OCI-LY7 (cell line): ENCODE measurements around the gene RBM17. TPM values are rescaled to one million over a fixed set of nuclear protein-coding genes. Genes with fewer than 3 reads are reported as not detected.

ENCODE experiments used
- BruUV-seq: library from RNA; stranded (reverse); fragments of 400-500 nt; replicated peaks from 2 replicates; lab custom pipeline; 2021; lab: Mats Ljungman, UMichigan
- CTCF ChIA-PET: fragments of 300-600 bp; sonication (Branson Sonifier 250); formaldehyde crosslinking; loops from one replicate; lab custom pipeline; 2022; ENCODE audit warnings: antibody characterized with exemption; ENCODE audit not compliant: unreplicated experiment; lab: Charles Lee
- POLR2A ChIA-PET: fragments of 300-600 bp; sonication (Branson Sonifier 250); formaldehyde crosslinking; loops from one replicate; lab custom pipeline; 2022; ENCODE audit warnings: antibody characterized with exemption; lab: Charles Lee
- DNase-seq: peaks from one replicate; pipeline ENCODE4 v3.0.0-alpha.2; 2015; ENCODE audit warnings: low spot score
- H2AFZ ChIP-seq: fragments of 200-600 bp; sonication (generic), shearing (Covaris generic); 2 replicates; pipeline ENCODE4 v1.6.1; 2014; ENCODE audit warnings: mild to moderate bottlenecking, antibody characterized with exemption, low read length, moderate library complexity
- H3K27ac ChIP-seq: fragments of 200-600 bp; sonication (generic); 2 replicates; pipeline ENCODE4 v1.5.1; 2014; ENCODE audit warnings: mixed run types, low read depth, mild to moderate bottlenecking, moderate library complexity, low read length, inconsistent platforms; ENCODE audit not compliant: poor library complexity, severe bottlenecking
- H3K36me3 ChIP-seq: fragments of 200-600 bp; sonication (generic); 2 replicates; pipeline ENCODE4 v1.6.1; 2014; ENCODE audit warnings: mild to moderate bottlenecking, antibody characterized with exemption, low read length, moderate library complexity, mixed read lengths; ENCODE audit not compliant: insufficient read depth
- H3K4me1 ChIP-seq: fragments of 200-600 bp; sonication (generic); 2 replicates; pipeline ENCODE4 v1.5.1; 2014; ENCODE audit warnings: mild to moderate bottlenecking, low read length; ENCODE audit not compliant: insufficient read depth, poor library complexity, severe bottlenecking
- H3K4me2 ChIP-seq: fragments of 200-600 bp; sonication (generic); 2 replicates; pipeline ENCODE4 v1.6.1; 2014; ENCODE audit warnings: mild to moderate bottlenecking, low read length
- H3K4me3 ChIP-seq: fragments of 200-600 bp; sonication (generic); 2 replicates; pipeline ENCODE4 v1.5.1; 2014; ENCODE audit warnings: mild to moderate bottlenecking, low read depth, low read length; ENCODE audit not compliant: poor library complexity, severe bottlenecking
- H3K79me2 ChIP-seq: fragments of 200-600 bp; sonication (generic); 2 replicates; pipeline ENCODE4 v1.6.1; 2016; ENCODE audit warnings: low read depth, mild to moderate bottlenecking, low read length, moderate library complexity, mixed read lengths; ENCODE audit not compliant: insufficient read depth
- H3K9me2 ChIP-seq: fragments of 200-600 bp; sonication (generic); 2 replicates; pipeline ENCODE4 v1.6.1; 2016; ENCODE audit warnings: mild to moderate bottlenecking, low read length, mixed read lengths; ENCODE audit not compliant: insufficient read depth
- H3K9me3 ChIP-seq: fragments of 200-600 bp; sonication (generic); 2 replicates; pipeline ENCODE4 v1.6.1; 2014; ENCODE audit warnings: mild to moderate bottlenecking, mixed run types, low read length, mixed read lengths
- H4K20me1 ChIP-seq: fragments of 200-600 bp; sonication (generic); 2 replicates; pipeline ENCODE4 v1.6.1; 2014; ENCODE audit warnings: mild to moderate bottlenecking, antibody characterized with exemption, low read length, moderate library complexity, mixed read lengths; ENCODE audit not compliant: insufficient read depth
- EZH2phosphoT487 ChIP-seq: fragments of 200-600 bp; sonication (generic); IDR thresholded peaks from 2 replicates; pipeline ENCODE4 v1.6.1; 2018; ENCODE audit warnings: low read depth, borderline replicate concordance, mild to moderate bottlenecking, mixed run types, antibody characterized with exemption, low read length, moderate library complexity, mixed read lengths
- intact Hi-C: fragments of 100-400 bp; cut with micrococcal nuclease; formaldehyde crosslinking; loops from one replicate; pipeline ENCODE4 v1.10.0; 2022; ENCODE audit not compliant: unreplicated experiment
- total RNA-seq, 2 experiments: library from RNA; depleted of rRNA in 1 of 2; stranded (reverse); fragments of >200 nt in 1 of 2; shearing (Covaris generic) in 1 of 2; gene quantifications; 2 replicates each; pipeline ENCODE4 v1.2.3, GENCODE V29; 2014 to 2022
- TF ChIP-seq, protein P1 (sequence below): fragments of 200-600 bp; sonication (generic); conservative IDR thresholded peaks from 2 replicates; pipeline ENCODE4 v1.5.1; 2014; ENCODE audit warnings: mild to moderate bottlenecking, antibody characterized with exemption, low read length, moderate library complexity, mixed read lengths

RBM17 gene
- total RNA-seq, 2 experiments from 2014 or later: 103 to 248 TPM

- intact Hi-C loops: loop anchor here (5.0 to 10.0 kb wide), 2 partner anchors 210 to 468 kb away; no protein-coding TSS in a partner anchor
- Histone ChIP-seq H3K4me1 (peaks cover 93% of the 10 kb centered on the region), H3K4me2 (peak overlapping the region; percentile 81), H3K36me3 (peaks cover 9% of the 10 kb centered on the region; the same call in 1 of the 2 replicates), H3K9me2 (no peaks in the 10 kb centered on the region), H2AFZ (peak overlapping the region; percentile 65; the same call in 1 of the 2 replicates), H3K4me3 (peak overlapping the region; percentile 47), H3K27ac (peak overlapping the region; percentile 94), H3K9me3 (no peaks in the 10 kb centered on the region), H4K20me1 (no peaks in the 10 kb centered on the region), H3K79me2 (peaks cover 26% of the 10 kb centered on the region; the same call in 1 of the 2 replicates)
- ChIA-PET CTCF (interaction anchor here (1.1 to 1.7 kb wide), 4 partner anchors 10 to 35 kb away, joined by 3 to 5 read pairs (median 4); partner anchors contain the start of gene IL2RA), POLR2A (interaction anchor here (0.9 to 7.2 kb wide), 5 partner anchors 9 to 295 kb away, joined by 4 to 110 read pairs (median 4); partner anchors contain the start of gene IL2RA)
- no peak for TF ChIP-seq EZH2phosphoT487
- TF ChIP-seq, protein P1, sequence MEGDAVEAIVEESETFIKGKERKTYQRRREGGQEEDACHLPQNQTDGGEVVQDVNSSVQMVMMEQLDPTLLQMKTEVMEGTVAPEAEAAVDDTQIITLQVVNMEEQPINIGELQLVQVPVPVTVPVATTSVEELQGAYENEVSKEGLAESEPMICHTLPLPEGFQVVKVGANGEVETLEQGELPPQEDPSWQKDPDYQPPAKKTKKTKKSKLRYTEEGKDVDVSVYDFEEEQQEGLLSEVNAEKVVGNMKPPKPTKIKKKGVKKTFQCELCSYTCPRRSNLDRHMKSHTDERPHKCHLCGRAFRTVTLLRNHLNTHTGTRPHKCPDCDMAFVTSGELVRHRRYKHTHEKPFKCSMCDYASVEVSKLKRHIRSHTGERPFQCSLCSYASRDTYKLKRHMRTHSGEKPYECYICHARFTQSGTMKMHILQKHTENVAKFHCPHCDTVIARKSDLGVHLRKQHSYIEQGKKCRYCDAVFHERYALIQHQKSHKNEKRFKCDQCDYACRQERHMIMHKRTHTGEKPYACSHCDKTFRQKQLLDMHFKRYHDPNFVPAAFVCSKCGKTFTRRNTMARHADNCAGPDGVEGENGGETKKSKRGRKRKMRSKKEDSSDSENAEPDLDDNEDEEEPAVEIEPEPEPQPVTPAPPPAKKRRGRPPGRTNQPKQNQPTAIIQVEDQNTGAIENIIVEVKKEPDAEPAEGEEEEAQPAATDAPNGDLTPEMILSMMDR: peak; percentile 41; the same call in 1 of the 2 replicates
- BruUV-seq: no TSS peak
- peak; percentile 54 for DNase-seq
Measured at GRCh38 chr10:6052247-6053221, 36.3 kb upstream of the RBM17 start.

DNA sequence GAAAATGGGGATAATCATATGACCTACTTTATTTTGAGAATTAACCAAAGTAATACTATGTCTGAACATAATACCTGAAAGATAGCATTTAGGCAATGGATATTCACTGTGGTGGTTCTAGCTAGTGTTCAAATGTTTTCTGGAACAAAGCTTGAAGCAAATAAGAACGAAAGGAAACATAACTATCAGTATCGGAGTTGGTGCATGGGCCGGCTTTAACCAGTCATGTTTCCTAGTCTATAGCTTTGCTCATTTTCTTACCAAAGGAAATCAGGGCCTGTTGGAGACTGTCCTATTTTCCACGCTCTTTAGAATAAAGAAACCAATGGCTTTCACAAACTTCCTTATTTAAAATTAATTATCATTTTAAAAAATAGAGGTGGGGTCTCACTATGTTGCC, 35.5 kb upstream of the RBM17 start:
- no peak for TF ChIP-seq EZH2phosphoT487
- TF ChIP-seq, protein P1: no peak
- Histone ChIP-seq H3K4me3 (peak overlapping the region; percentile 47), H3K36me3 (peaks cover 9% of the 10 kb centered on the region; the same call in 1 of the 2 replicates), H3K79me2 (peaks cover 25% of the 10 kb centered on the region; the same call in 1 of the 2 replicates), H3K9me3 (no peaks in the 10 kb centered on the region), H3K4me1 (peaks cover 95% of the 10 kb centered on the region), H2AFZ (peak overlapping the region; percentile 65; the same call in 1 of the 2 replicates), H4K20me1 (no peaks in the 10 kb centered on the region), H3K4me2 (peak overlapping the region; percentile 81), H3K9me2 (no peaks in the 10 kb centered on the region), H3K27ac (peak overlapping the region; percentile 94)
- ChIA-PET CTCF (interaction anchor here (1.1 to 1.4 kb wide), 3 partner anchors 9 to 35 kb away, joined by 3 to 5 read pairs (median 4); partner anchors contain the start of gene IL2RA), POLR2A (interaction anchor here (0.6 to 7.2 kb wide), 3 partner anchors 10 to 17 kb away, joined by 4 to 110 read pairs (median 4); no protein-coding TSS in a partner anchor)
- intact Hi-C loops: loop anchor here (5.0 to 10.0 kb wide), 2 partner anchors 211 to 469 kb away; no protein-coding TSS in a partner anchor
- no peak for DNase-seq
- no TSS peak for BruUV-seq
